Esophagus muscularis mucosa (tissue), 3 donors: ENCODE data around the gene AK3.

Source experiments
- CTCF ChIP-seq, 3 experiments: fragments of 200-600 bp in 2 of 3; fragments of 450-650 bp in 1 of 3; sonication (generic) in 2 of 3; IDR thresholded peaks; one replicate each; pipeline ENCODE4 v1.5.1; 2017 to 2019; ENCODE audit warnings: antibody characterized with exemption in 3 of 3, mild to moderate bottlenecking in 2 of 3, moderate library complexity in 1 of 3
- POLR2A ChIP-seq: fragments of 450-650 bp; IDR thresholded peaks from one replicate; pipeline ENCODE4 v1.6.1; 2017; ENCODE audit warnings: antibody characterized with exemption, moderate library complexity, mild to moderate bottlenecking, low read depth

DNA sequence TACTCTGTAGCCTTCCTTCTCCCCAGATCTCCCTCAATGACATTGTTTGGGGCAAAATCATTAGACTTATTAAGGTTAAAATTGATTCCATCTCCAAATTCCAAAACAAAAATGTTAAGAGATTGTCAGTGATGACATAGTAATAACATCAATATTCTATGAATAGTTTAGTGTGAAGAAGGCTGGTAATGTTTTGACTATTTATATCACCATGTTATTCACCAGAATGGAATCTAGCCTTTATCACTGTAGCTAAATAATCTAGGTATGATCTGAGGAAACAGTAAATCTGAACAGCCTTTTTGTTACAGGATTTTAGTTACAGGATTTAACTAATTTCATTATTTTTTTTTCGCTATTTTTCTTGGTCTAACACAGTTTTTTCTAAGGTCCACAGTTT lies 79.8 kb downstream of the AK3 start:
- TF ChIP-seq CTCF (IDR thresholded peaks at IDR 0.05) = no peak
- TF ChIP-seq POLR2A = no peak
